Keratinocyte (primary cell): Measurements from ENCODE around the gene HOMER3. TPM values are rescaled to one million over a fixed set of nuclear protein-coding genes. Genes with fewer than 3 reads are reported as not detected.

ENCODE experiments used
- DNase-seq: peaks from one replicate; pipeline ENCODE4 v3.0.0-alpha.2; 2011; ENCODE audit warnings: low read depth, missing footprints, low spot score
- FAIRE-seq: peaks from 2 replicates; lab custom pipeline; 2011; peaks lifted over from hg19 to GRCh38; lab: Jason Lieb, UNC
- H2AFZ ChIP-seq: 2 replicates; pipeline ENCODE4 v1.6.0; 2012; ENCODE audit warnings: low read length, control low read depth, inconsistent platforms; ENCODE audit not compliant: control insufficient read depth
- H3K27ac ChIP-seq: 2 replicates; pipeline ENCODE4 v1.5.1; 2011; ENCODE audit warnings: low read length; ENCODE audit not compliant: control insufficient read depth, insufficient read depth
- H3K27me3 ChIP-seq: 3 replicates; pipeline ENCODE4 v1.6.0; 2011; ENCODE audit warnings: low read length; ENCODE audit not compliant: control insufficient read depth, insufficient read depth; ENCODE audit errors: extremely low read depth
- H3K36me3 ChIP-seq, 2 experiments: 2 replicates in 1 of 2; 3 replicates in 1 of 2; pipeline ENCODE4 v1.5.1; 2011; ENCODE audit warnings: low read length in 2 of 2, mild to moderate bottlenecking in 1 of 2; ENCODE audit not compliant: control insufficient read depth in 2 of 2, insufficient read depth in 2 of 2; ENCODE audit errors: extremely low read depth in 1 of 2
- H3K4me1 ChIP-seq: 3 replicates; pipeline ENCODE4 v1.5.1; 2011; ENCODE audit warnings: low read length; ENCODE audit not compliant: control insufficient read depth, insufficient read depth; ENCODE audit errors: extremely low read depth
- H3K4me2 ChIP-seq: 3 replicates; pipeline ENCODE4 v1.6.0; 2011; ENCODE audit warnings: low read depth, low read length; ENCODE audit not compliant: control insufficient read depth, insufficient read depth; ENCODE audit errors: extremely low read depth
- H3K4me3 ChIP-seq, 3 experiments: fragments of 200-600 bp in 1 of 3; sonication (generic) in 1 of 3; 2 replicates in 2 of 3; 3 replicates in 1 of 3; pipeline ENCODE4 v1.5.1; 2011 to 2016; ENCODE audit warnings: low read length in 3 of 3, mild to moderate bottlenecking in 3 of 3, control low read depth in 2 of 3, inconsistent platforms in 1 of 3, low read depth in 1 of 3, mixed read lengths in 1 of 3, mixed run types in 1 of 3, moderate library complexity in 1 of 3; ENCODE audit not compliant: control insufficient read depth in 2 of 3, insufficient read depth in 2 of 3; ENCODE audit errors: extremely low read depth in 1 of 3
- H3K79me2 ChIP-seq: 2 replicates; pipeline ENCODE4 v1.6.0; 2012; ENCODE audit warnings: low read length; ENCODE audit not compliant: control insufficient read depth, insufficient read depth
- H3K9ac ChIP-seq: 3 replicates; pipeline ENCODE4 v1.6.0; 2011; ENCODE audit warnings: low read length; ENCODE audit not compliant: control insufficient read depth, insufficient read depth; ENCODE audit errors: extremely low read depth
- H3K9me1 ChIP-seq: 3 replicates; pipeline ENCODE4 v1.6.0; 2011; ENCODE audit warnings: low read length; ENCODE audit not compliant: control insufficient read depth, insufficient read depth; ENCODE audit errors: extremely low read depth
- H3K9me3 ChIP-seq: 2 replicates; pipeline ENCODE4 v1.5.1; 2012; ENCODE audit warnings: low read depth, low read length; ENCODE audit not compliant: control insufficient read depth
- H4K20me1 ChIP-seq: 3 replicates; pipeline ENCODE4 v1.6.0; 2011; ENCODE audit warnings: low read length; ENCODE audit not compliant: control insufficient read depth, insufficient read depth; ENCODE audit errors: extremely low read depth
- EZH2 ChIP-seq: IDR thresholded peaks from one replicate; pipeline ENCODE4 v1.6.1; 2012; ENCODE audit warnings: inconsistent platforms, mild to moderate bottlenecking, low read length, moderate library complexity
- dilution Hi-C: fragments of 300-500 bp; cut with MboI; formaldehyde crosslinking; loops from one replicate; pipeline ENCODE4 v1.7.0; 2020; ENCODE audit warnings: low sequenced_read_pairs; ENCODE audit not compliant: extremely low pct_ligation_motif_present
- polyA plus RNA-seq, 5 experiments: library from polyadenylated mRNA; depleted of rRNA in 3 of 5; stranded (reverse) in 3 of 5; stranded (forward) in 1 of 5; unstranded in 1 of 5; fragments of >200 nt; gene quantifications; 1 replicate in 1 of 5; 2 replicates in 3 of 5; 3 replicates in 1 of 5; pipeline versions ENCODE4 v1.2.1 to v1.2.3, GENCODE V29; 2011 to 2012; ENCODE audit warnings: missing spikeins in 2 of 5, low read depth in 1 of 5, low replicate concordance in 1 of 5
- TF ChIP-seq, protein P1 (sequence below), 3 experiments: IDR thresholded peaks in 1 of 3; conservative IDR thresholded peaks in 1 of 3; optimal IDR thresholded peaks in 1 of 3; 2 replicates in 2 of 3; 3 replicates in 1 of 3; pipeline versions ENCODE3 to v1.5.1; 2011; ENCODE audit warnings: low read length in 3 of 3, mild to moderate bottlenecking in 3 of 3, moderate library complexity in 2 of 3, control low read depth in 1 of 3, inconsistent platforms in 1 of 3; ENCODE audit not compliant: insufficient read depth in 2 of 3; ENCODE audit errors: extremely low read depth in 1 of 3

HOMER3 gene
- polyA plus RNA-seq, 1 donor (not counting 4 experiments of a cell fraction or from before 2014, with no cell fraction given): 119 TPM

- peaks cover 35% of the 10 kb centered on the region for H3K27me3 ChIP-seq
- H3K9me1 ChIP-seq: no peaks in the 10 kb centered on the region
- no peaks in the 10 kb centered on the region for H3K79me2 ChIP-seq
- no peak overlapping the region for H2AFZ ChIP-seq
- H3K9me3 ChIP-seq: no peaks in the 10 kb centered on the region
- no peak overlapping the region for H3K27ac ChIP-seq
- no peak overlapping the region for H3K9ac ChIP-seq
- H3K4me2 ChIP-seq: peak overlapping the region; percentile 67
- no peak for FAIRE-seq
- dilution Hi-C loops: no loop called here
- peak overlapping the region in 1 of 3 experiments; percentile 18 for H3K4me3 ChIP-seq
- TF ChIP-seq, protein P1, sequence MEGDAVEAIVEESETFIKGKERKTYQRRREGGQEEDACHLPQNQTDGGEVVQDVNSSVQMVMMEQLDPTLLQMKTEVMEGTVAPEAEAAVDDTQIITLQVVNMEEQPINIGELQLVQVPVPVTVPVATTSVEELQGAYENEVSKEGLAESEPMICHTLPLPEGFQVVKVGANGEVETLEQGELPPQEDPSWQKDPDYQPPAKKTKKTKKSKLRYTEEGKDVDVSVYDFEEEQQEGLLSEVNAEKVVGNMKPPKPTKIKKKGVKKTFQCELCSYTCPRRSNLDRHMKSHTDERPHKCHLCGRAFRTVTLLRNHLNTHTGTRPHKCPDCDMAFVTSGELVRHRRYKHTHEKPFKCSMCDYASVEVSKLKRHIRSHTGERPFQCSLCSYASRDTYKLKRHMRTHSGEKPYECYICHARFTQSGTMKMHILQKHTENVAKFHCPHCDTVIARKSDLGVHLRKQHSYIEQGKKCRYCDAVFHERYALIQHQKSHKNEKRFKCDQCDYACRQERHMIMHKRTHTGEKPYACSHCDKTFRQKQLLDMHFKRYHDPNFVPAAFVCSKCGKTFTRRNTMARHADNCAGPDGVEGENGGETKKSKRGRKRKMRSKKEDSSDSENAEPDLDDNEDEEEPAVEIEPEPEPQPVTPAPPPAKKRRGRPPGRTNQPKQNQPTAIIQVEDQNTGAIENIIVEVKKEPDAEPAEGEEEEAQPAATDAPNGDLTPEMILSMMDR (optimal IDR thresholded peaks at IDR 0.05 in 1 of 3, IDR thresholded peaks at IDR 0.05 in 1 of 3, conservative IDR thresholded peaks at IDR 0.05 in 1 of 3; ENCODE audit: extremely low read depth in 1 of 3, insufficient read depth in 2 of 3, low read length in 3 of 3): peak in 1 of 3 experiments; percentile 51
- peak; percentile 97 for TF ChIP-seq EZH2
- H3K4me1 ChIP-seq: no peaks in the 10 kb centered on the region
- no peaks in the 10 kb centered on the region for H4K20me1 ChIP-seq
- peaks cover 0 to 3% of the 10 kb centered on the region in 2 experiments for H3K36me3 ChIP-seq
- no peak for DNase-seq
These were observed 45.8 kb downstream of the HOMER3 start for GRCh38 chr19:18895038-18895823.

GRCh38 chr19:18894254-18895037 lies 46.6 kb downstream of the HOMER3 start:
- dilution Hi-C loops: no loop called here
- Histone ChIP-seq H3K4me2 (peak overlapping the region; percentile 67), H4K20me1 (no peaks in the 10 kb centered on the region), H3K27ac (no peak overlapping the region), H3K27me3 (peaks cover 35% of the 10 kb centered on the region), H3K9me3 (no peaks in the 10 kb centered on the region), H3K36me3 (peaks cover 0 to 2% of the 10 kb centered on the region in 2 experiments), H3K9ac (no peak overlapping the region), H3K79me2 (no peaks in the 10 kb centered on the region), H3K4me3 (no peak overlapping the region), H3K4me1 (no peaks in the 10 kb centered on the region), H2AFZ (no peak overlapping the region), H3K9me1 (no peaks in the 10 kb centered on the region)
- FAIRE-seq (no peak), DNase-seq (no peak)
- TF ChIP-seq, protein P1 (optimal IDR thresholded peaks at IDR 0.05 in 1 of 3, IDR thresholded peaks at IDR 0.05 in 1 of 3, conservative IDR thresholded peaks at IDR 0.05 in 1 of 3; ENCODE audit: extremely low read depth in 1 of 3, insufficient read depth in 2 of 3, low read length in 3 of 3): no peak
- no peak for TF ChIP-seq EZH2
